Stomach (tissue), 4 donors: Measurements from ENCODE around the gene FKBP1C.

Experiments
- CTCF ChIP-seq, 7 experiments: fragments of 450-650 bp in 4 of 7; fragments of 200-600 bp in 3 of 7; sonication (generic) in 3 of 7; IDR thresholded peaks; one replicate each; pipeline ENCODE4 v1.5.1; 2016 to 2019; ENCODE audit warnings: antibody characterized with exemption in 7 of 7, control low read depth in 2 of 7, mild to moderate bottlenecking in 1 of 7
- EP300 ChIP-seq: sonication (generic); formaldehyde crosslinking; IDR thresholded peaks from one replicate; pipeline ENCODE4 v1.6.1; 2017; ENCODE audit warnings: antibody characterized with exemption
- POLR2A ChIP-seq, 4 donors: fragments of 450-650 bp; IDR thresholded peaks; one replicate each; pipeline ENCODE4 v1.6.1; 2016; ENCODE audit warnings: antibody characterized with exemption in 4 of 4, control low read depth in 2 of 4, mild to moderate bottlenecking in 1 of 4, moderate library complexity in 1 of 4
- POLR2AphosphoS5 ChIP-seq, 3 donors: sonication (generic); formaldehyde crosslinking; IDR thresholded peaks; one replicate each; pipeline ENCODE4 v1.6.1; 2016; ENCODE audit warnings: antibody characterized with exemption in 3 of 3

DNA sequence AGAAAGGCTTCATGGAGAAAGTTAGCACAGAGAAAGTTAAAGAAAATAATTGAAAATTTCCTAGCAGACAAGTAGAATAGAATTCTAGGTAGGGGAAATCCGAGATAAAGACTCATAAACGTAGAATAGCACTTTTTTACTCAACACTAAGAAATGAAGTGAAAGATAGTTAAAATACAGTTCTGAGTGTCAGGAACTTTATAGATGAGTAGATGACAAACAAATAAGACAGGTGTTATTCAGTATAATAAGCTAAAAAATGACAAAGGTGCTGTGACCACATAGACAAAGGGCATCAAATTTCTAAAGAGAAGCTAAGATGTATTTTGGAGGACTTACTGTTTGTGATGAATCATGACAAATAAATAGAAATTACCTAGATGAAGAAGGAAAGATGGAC, 12.9 kb downstream of the FKBP1C start:
- no peak for TF ChIP-seq CTCF (IDR thresholded peaks at IDR 0.05)
- TF ChIP-seq POLR2A (IDR thresholded peaks at IDR 0.05) = no peak
- TF ChIP-seq EP300 = no peak
- no peak for TF ChIP-seq POLR2AphosphoS5 (IDR thresholded peaks at IDR 0.05)
